ENCODE measurements around the gene GGCT.

- TF ChIP-seq, protein P1, sequence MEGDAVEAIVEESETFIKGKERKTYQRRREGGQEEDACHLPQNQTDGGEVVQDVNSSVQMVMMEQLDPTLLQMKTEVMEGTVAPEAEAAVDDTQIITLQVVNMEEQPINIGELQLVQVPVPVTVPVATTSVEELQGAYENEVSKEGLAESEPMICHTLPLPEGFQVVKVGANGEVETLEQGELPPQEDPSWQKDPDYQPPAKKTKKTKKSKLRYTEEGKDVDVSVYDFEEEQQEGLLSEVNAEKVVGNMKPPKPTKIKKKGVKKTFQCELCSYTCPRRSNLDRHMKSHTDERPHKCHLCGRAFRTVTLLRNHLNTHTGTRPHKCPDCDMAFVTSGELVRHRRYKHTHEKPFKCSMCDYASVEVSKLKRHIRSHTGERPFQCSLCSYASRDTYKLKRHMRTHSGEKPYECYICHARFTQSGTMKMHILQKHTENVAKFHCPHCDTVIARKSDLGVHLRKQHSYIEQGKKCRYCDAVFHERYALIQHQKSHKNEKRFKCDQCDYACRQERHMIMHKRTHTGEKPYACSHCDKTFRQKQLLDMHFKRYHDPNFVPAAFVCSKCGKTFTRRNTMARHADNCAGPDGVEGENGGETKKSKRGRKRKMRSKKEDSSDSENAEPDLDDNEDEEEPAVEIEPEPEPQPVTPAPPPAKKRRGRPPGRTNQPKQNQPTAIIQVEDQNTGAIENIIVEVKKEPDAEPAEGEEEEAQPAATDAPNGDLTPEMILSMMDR (optimal IDR thresholded peaks at IDR 0.05 in 1 of 3, IDR thresholded peaks at IDR 0.05 in 1 of 3, conservative IDR thresholded peaks at IDR 0.05 in 1 of 3; ENCODE audit: extremely low read depth in 1 of 3, insufficient read depth in 2 of 3, low read length in 3 of 3): no peak
- no peak for TF ChIP-seq EZH2 (IDR thresholded peaks at IDR 0.05; ENCODE audit: low read length)
Observed at GRCh38 chr7:30471205-30471604, 33.4 kb downstream of the GGCT start.
